Measurements from ENCODE around the gene ERICH6B. TPM values are rescaled to one million over a fixed set of nuclear protein-coding genes. Genes with fewer than 3 reads are reported as not detected.
A peak's percentile ranks its signal among the peaks of the same experiment; 100 is the strongest.
"Not testable (repeated sequence)": the region's sequence is repeated elsewhere in the genome, so short reads cannot be mapped to it uniquely, and the experiment has no call there.

ERICH6B gene
- total RNA-seq, 4 donors from 2014 or later: not detected

DNA sequence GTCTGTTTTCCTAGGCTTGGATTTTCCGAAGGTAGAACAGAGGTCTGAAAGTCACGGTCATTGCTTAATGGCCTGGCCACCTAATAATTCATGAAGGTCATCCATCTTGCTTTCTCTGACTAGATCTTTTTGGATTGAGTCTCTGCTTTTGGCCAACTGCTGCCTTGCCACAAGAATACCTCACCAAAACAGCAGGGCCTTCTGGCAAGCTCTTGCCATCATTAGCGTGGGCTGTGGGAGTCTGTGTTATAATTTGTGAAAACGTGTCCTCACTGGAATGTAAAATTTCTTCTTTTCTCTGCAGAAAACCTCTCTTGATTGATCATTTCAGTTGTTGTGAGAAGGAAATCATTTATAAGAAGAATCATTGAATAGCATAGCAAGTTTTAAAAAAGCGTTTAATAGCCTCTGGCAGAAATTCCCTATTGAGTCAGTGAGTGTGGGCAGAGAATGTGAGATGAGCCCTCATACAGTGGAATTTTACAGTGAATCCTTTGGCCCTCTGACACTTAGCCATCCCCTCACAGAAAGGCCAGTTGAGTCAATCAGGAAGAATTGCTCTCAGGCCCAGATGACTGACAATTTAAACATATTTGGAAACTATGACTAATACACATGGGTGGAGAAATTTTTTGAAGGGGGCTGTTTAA lies 43.2 kb upstream of the ERICH6B start:
- H3K4me3 ChIP-seq: no peak overlapping the region
- no peaks in the 10 kb centered on the region for H3K4me1 ChIP-seq
- TF ChIP-seq, protein P1, sequence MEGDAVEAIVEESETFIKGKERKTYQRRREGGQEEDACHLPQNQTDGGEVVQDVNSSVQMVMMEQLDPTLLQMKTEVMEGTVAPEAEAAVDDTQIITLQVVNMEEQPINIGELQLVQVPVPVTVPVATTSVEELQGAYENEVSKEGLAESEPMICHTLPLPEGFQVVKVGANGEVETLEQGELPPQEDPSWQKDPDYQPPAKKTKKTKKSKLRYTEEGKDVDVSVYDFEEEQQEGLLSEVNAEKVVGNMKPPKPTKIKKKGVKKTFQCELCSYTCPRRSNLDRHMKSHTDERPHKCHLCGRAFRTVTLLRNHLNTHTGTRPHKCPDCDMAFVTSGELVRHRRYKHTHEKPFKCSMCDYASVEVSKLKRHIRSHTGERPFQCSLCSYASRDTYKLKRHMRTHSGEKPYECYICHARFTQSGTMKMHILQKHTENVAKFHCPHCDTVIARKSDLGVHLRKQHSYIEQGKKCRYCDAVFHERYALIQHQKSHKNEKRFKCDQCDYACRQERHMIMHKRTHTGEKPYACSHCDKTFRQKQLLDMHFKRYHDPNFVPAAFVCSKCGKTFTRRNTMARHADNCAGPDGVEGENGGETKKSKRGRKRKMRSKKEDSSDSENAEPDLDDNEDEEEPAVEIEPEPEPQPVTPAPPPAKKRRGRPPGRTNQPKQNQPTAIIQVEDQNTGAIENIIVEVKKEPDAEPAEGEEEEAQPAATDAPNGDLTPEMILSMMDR (IDR thresholded peaks at IDR 0.05): no peak
- no peak for TF ChIP-seq EP300 (IDR thresholded peaks at IDR 0.05)
- no peak for TF ChIP-seq POLR2AphosphoS5 (IDR thresholded peaks at IDR 0.05)
- TF ChIP-seq POLR2A (IDR thresholded peaks at IDR 0.05; ENCODE audit: low read depth): no peak
- peaks cover 0 to 5% (median 0%) of the 10 kb centered on the region in 4 donors for H3K9me3 ChIP-seq
- H3K36me3 ChIP-seq: no peaks in the 10 kb centered on the region
- 86% methylated on average over 5 of the region's 5 CpGs for WGBS
- DNase-seq (ENCODE audit: extremely low spot score): peak; percentile 53
- H3K27ac ChIP-seq (replicated peaks in 1 of 4): no peak overlapping the region
- no peaks in the 10 kb centered on the region for H3K27me3 ChIP-seq
- intact Hi-C loops (cut with DNase I): no loop called here

DNA sequence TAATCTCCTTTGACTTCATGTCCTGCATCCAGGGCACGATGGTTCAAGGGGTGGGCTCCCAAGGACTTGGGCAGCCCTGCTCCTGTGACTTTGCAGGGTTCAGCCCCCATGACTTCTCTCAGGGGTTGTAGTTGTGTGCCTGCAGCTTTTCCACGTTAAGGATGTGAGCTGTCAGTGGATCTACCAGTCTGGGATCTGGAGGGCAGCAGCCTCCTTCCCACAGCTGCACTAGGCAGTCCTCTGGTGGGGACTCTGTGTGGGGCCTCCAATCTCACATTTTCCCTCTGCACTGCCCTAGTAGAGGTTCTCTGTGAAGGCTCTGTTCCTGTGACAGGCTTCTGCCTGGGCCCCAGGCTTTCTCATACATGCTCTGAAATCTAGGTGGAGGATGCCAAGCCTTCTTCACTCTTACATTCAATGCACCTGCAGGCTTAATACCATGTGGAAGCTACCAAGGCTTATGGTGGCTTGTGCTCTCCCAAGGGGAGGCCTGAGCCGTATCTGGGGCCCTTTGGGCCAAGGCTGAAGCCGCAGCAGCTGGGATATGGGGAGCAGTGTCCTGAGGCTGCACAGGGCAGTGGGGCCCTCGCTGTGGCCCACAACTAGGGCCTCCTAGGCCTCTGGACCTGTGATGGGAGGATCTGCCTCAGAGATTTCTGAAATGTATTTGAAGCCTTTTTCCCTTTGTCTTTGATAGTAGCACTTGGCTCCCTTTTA lies 39.3 kb upstream of the ERICH6B start:
- Histone ChIP-seq H3K27ac (replicated peaks in 1 of 4) (no peak overlapping the region), H3K9me3 (peaks cover 0 to 5% (median 0%) of the 10 kb centered on the region in 4 donors), H3K27me3 (no peaks in the 10 kb centered on the region), H3K36me3 (no peaks in the 10 kb centered on the region), H3K4me3 (no peak overlapping the region), H3K4me1 (no peaks in the 10 kb centered on the region)
- DNase-seq (ENCODE audit: extremely low spot score): peak; percentile 89
- TF ChIP-seq EP300 (IDR thresholded peaks at IDR 0.05): no peak
- TF ChIP-seq POLR2A (IDR thresholded peaks at IDR 0.05; ENCODE audit: low read depth): no peak
- TF ChIP-seq, protein P1 (IDR thresholded peaks at IDR 0.05): no peak
- no peak for TF ChIP-seq POLR2AphosphoS5 (IDR thresholded peaks at IDR 0.05)
- WGBS: 89% methylated on average over 5 of the region's 5 CpGs
- intact Hi-C loops (cut with DNase I): no loop called here

DNA sequence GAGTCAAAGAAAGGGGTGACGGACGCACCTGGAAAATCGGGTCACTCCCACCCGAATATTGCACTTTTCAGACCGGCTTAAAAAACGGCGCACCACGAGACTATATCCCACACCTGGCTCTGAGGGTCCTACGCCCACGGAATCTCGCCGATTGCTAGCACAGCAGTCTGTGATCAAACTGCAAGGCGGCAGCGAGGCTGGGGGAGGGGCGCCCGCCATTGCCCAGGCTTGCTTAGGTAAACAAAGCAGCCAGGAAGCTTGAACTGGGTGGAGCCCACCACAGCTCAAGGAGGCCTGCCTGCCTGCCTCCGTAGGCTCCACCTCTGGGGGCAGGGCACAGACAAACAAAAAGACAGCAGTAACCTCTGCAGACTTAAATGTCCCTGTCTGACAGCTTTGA lies 29.7 kb upstream of the ERICH6B start:
- H3K4me1 ChIP-seq; intact Hi-C loops (cut with DNase I); H3K4me3 ChIP-seq; H3K9me3 ChIP-seq; H3K27me3 ChIP-seq; H3K27ac ChIP-seq (replicated peaks in 1 of 4); DNase-seq (ENCODE audit: extremely low spot score); H3K36me3 ChIP-seq: not testable (repeated sequence)
- WGBS: 40% methylated on average over 2 of the region's 17 CpGs

DNA sequence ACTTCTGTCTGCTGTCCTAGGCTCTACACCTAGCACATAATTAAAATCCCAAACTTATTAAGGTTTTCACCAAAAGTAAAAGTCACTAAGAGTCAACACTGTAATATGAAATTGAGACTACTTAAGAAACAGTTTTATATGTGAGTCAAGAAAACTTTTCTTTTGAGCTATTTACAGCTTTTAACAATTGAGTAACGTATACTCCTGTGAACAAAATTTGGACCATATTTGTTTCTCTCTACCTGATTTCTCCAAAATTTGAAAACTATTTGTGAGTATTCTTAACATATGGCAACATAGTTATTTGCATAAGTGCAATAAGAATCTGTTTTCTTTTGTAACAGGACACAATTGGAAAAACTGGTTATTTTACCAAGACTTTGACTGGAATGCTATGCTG lies 26.6 kb upstream of the ERICH6B start:
- intact Hi-C loops (cut with DNase I): not testable (repeated sequence)

DNA sequence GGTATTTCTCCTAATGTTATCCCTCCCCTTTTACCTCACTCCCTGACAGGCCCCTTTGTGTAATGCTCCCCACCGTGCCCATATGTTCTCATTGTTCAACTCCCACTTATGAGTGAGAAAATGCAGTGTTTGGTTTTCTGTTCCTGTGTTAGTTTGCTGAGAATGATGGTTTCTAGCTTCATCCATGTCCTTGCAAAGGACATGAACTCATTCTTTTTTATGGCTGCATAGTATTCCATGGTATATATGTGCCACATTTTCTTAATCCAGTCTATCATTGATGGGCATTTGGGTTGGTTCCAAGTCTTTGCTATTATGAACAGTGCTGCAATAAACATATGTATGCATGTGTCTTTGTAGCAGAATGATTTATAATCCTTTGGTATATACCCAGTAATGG lies 19.8 kb upstream of the ERICH6B start:
- DNase-seq (ENCODE audit: extremely low spot score); H3K36me3 ChIP-seq; H3K27ac ChIP-seq (replicated peaks in 1 of 4); H3K9me3 ChIP-seq; H3K4me1 ChIP-seq; intact Hi-C loops (cut with DNase I); H3K4me3 ChIP-seq: not testable (repeated sequence)
- H3K27me3 ChIP-seq: peaks cover 0 to 14% (median 0%) of the 10 kb centered on the region in 4 donors
- WGBS: 100% methylated on average over 1 of the region's 1 CpG

More for the DNA sequence above, 26.6 kb upstream of the ERICH6B start:
- H3K9me3 ChIP-seq; H3K4me1 ChIP-seq; DNase-seq (ENCODE audit: extremely low spot score); H3K36me3 ChIP-seq; H3K27ac ChIP-seq (replicated peaks in 1 of 4); H3K27me3 ChIP-seq; H3K4me3 ChIP-seq: not testable (repeated sequence)
- 79% methylated on average over 1 of the region's 1 CpG for WGBS

DNA sequence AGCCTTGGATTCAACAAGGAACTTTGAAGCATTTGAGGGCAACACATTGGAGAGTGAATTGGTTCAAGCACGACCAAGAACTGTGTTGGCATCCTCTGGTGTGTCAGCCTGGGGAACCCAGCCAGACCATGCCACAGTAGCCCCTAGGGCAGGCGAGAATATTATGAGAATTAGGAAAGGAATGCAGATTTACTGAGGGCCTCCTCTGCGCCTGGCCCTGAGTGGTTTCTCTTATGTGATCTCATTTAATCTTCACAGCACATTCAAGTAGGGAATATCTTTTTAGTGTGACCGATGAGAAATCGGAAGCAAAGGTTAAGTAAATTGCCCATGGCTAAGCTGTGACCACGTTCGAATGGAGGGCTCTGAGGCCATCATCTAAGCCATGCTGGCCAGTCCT lies 15.3 kb upstream of the ERICH6B start:
- Histone ChIP-seq H3K4me1 (no peaks in the 10 kb centered on the region), H3K27ac (replicated peaks in 1 of 4) (no peak overlapping the region), H3K36me3 (no peaks in the 10 kb centered on the region), H3K9me3 (no peaks in the 10 kb centered on the region), H3K27me3 (peaks cover 0 to 22% (median 0%) of the 10 kb centered on the region in 4 donors), H3K4me3 (no peak overlapping the region)
- no peak for TF ChIP-seq EP300 (IDR thresholded peaks at IDR 0.05)
- TF ChIP-seq POLR2AphosphoS5 (IDR thresholded peaks at IDR 0.05): no peak
- no peak for TF ChIP-seq POLR2A (IDR thresholded peaks at IDR 0.05; ENCODE audit: low read depth)
- TF ChIP-seq, protein P1 (IDR thresholded peaks at IDR 0.05): no peak
- WGBS: 81% methylated on average over 7 of the region's 7 CpGs
- intact Hi-C loops (cut with DNase I): no loop called here
- no peak for DNase-seq (ENCODE audit: extremely low spot score)

Data from esophagus muscularis mucosa (tissue), 4 donors.